ENCODE data around the gene PTPRT.

DNA sequence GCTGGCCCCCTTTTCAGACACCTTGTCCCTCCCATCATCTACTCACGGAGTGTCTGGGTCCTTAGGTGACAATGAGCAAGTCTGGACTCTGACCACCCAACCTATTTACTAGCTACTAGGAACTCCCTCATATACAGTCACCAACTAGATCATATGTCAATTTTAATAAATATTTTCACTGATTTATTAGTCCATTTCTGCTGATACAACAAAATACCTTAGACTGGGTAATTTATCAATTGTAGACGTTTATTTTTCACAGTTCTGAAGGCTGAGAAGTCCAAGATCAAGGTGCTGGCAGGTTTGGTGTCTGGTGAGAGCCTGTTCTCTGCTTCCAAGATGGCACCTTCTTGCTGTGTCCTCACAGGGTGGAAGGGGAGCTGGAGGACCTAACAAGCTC, 229.7 kb downstream of the PTPRT start:
- TF ChIP-seq, protein P1, sequence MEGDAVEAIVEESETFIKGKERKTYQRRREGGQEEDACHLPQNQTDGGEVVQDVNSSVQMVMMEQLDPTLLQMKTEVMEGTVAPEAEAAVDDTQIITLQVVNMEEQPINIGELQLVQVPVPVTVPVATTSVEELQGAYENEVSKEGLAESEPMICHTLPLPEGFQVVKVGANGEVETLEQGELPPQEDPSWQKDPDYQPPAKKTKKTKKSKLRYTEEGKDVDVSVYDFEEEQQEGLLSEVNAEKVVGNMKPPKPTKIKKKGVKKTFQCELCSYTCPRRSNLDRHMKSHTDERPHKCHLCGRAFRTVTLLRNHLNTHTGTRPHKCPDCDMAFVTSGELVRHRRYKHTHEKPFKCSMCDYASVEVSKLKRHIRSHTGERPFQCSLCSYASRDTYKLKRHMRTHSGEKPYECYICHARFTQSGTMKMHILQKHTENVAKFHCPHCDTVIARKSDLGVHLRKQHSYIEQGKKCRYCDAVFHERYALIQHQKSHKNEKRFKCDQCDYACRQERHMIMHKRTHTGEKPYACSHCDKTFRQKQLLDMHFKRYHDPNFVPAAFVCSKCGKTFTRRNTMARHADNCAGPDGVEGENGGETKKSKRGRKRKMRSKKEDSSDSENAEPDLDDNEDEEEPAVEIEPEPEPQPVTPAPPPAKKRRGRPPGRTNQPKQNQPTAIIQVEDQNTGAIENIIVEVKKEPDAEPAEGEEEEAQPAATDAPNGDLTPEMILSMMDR (IDR thresholded peaks at IDR 0.05) = no peak
- TF ChIP-seq POLR2A (IDR thresholded peaks at IDR 0.05) = no peak
- no peak for TF ChIP-seq POLR2AphosphoS5 (IDR thresholded peaks at IDR 0.05; ENCODE audit: insufficient read depth in 1 of 2, low read depth in 1 of 2)
